ENCODE measurements around the gene AFP. TPM values are rescaled to one million over a fixed set of nuclear protein-coding genes. Genes with fewer than 3 reads are reported as not detected.

The AFP gene
- total RNA-seq, 1 experiment from 2014 or later, result 0.40 TPM

- H3K4me1 ChIP-seq (ENCODE audit: insufficient read depth, low read length), result peaks cover 11% of the 10 kb centered on the region; the same call in 1 of the 2 replicates
- no peak overlapping the region for H3K4me3 ChIP-seq (ENCODE audit: low read length)
- H3K9ac ChIP-seq (ENCODE audit: low read length), result no peak overlapping the region
- H3K79me2 ChIP-seq (ENCODE audit: low read length), result no peaks in the 10 kb centered on the region
- H3K9me3 ChIP-seq (ENCODE audit: low read length), result no peaks in the 10 kb centered on the region
- no peaks in the 10 kb centered on the region for H3F3A ChIP-seq (ENCODE audit: low read length, unreplicated experiment)
- DNase-seq (no peak), ATAC-seq (no peak)
- no TSS peak for BruUV-seq (replicated peaks)
- no peak overlapping the region for H2AFZ ChIP-seq (ENCODE audit: low read length)
- no peaks in the 10 kb centered on the region for H3K9me2 ChIP-seq (replicated peaks; ENCODE audit: low read length)
- H3K27me3 ChIP-seq (ENCODE audit: low read length), result peaks cover 30% of the 10 kb centered on the region
- intact Hi-C loops (cut with micrococcal nuclease), result no loop called here
- TF ChIP-seq EZH2phosphoT487 (IDR thresholded peaks at IDR 0.05; ENCODE audit: borderline replicate concordance, low read length), result no peak
- TF ChIP-seq CTCF (conservative IDR thresholded peaks at IDR 0.05; ENCODE audit: low read depth, low read length), result no peak
- TF ChIP-seq EZH2 (IDR thresholded peaks at IDR 0.05; ENCODE audit: low read length, unreplicated experiment), result no peak
- CTCF ChIA-PET, result no interaction called here
- H4K20me1 ChIP-seq (ENCODE audit: low read length), result no peaks in the 10 kb centered on the region
- no peak overlapping the region for H3K27ac ChIP-seq (ENCODE audit: low read length)
- POLR2A ChIA-PET (ENCODE audit: unreplicated experiment), result no interaction called here
- H3K4me2 ChIP-seq (ENCODE audit: low read length), result no peak overlapping the region
- no peaks in the 10 kb centered on the region for H3K36me3 ChIP-seq (ENCODE audit: low read depth, low read length)
Measured at GRCh38 chr4:73451404-73451803, 15.4 kb downstream of the AFP start.

- intact Hi-C loops (cut with micrococcal nuclease), result no loop called here
- Histone ChIP-seq H3K9me3 (ENCODE audit: low read length) (no peaks in the 10 kb centered on the region), H3F3A (ENCODE audit: low read length, unreplicated experiment) (no peaks in the 10 kb centered on the region), H3K27ac (ENCODE audit: low read length) (no peak overlapping the region), H2AFZ (ENCODE audit: low read length) (no peak overlapping the region), H3K4me1 (ENCODE audit: insufficient read depth, low read length) (peaks cover 11% of the 10 kb centered on the region; the same call in 1 of the 2 replicates), H4K20me1 (ENCODE audit: low read length) (no peaks in the 10 kb centered on the region), H3K9me2 (replicated peaks; ENCODE audit: low read length) (no peaks in the 10 kb centered on the region), H3K27me3 (ENCODE audit: low read length) (peaks cover 36% of the 10 kb centered on the region), H3K36me3 (ENCODE audit: low read depth, low read length) (no peaks in the 10 kb centered on the region), H3K4me2 (ENCODE audit: low read length) (no peak overlapping the region), H3K9ac (ENCODE audit: low read length) (no peak overlapping the region), H3K79me2 (ENCODE audit: low read length) (no peaks in the 10 kb centered on the region), H3K4me3 (ENCODE audit: low read length) (no peak overlapping the region)
- ATAC-seq (no peak), DNase-seq (no peak)
- no TSS peak for BruUV-seq (replicated peaks)
- CTCF ChIA-PET, result no interaction called here
- POLR2A ChIA-PET (ENCODE audit: unreplicated experiment), result no interaction called here
- TF ChIP-seq EZH2 (IDR thresholded peaks at IDR 0.05; ENCODE audit: low read length, unreplicated experiment) (no peak), CTCF (conservative IDR thresholded peaks at IDR 0.05; ENCODE audit: low read depth, low read length) (no peak)
Measured at GRCh38 chr4:73451981-73452747, 16.1 kb downstream of the AFP start.

- Histone ChIP-seq H3K9ac (ENCODE audit: low read length) (no peak overlapping the region), H3K9me2 (replicated peaks; ENCODE audit: low read length) (no peaks in the 10 kb centered on the region), H3K27ac (ENCODE audit: low read length) (no peak overlapping the region), H3K27me3 (ENCODE audit: low read length) (peaks cover 38% of the 10 kb centered on the region), H3K79me2 (ENCODE audit: low read length) (no peaks in the 10 kb centered on the region), H3K9me3 (ENCODE audit: low read length) (no peaks in the 10 kb centered on the region), H3K4me1 (ENCODE audit: insufficient read depth, low read length) (peaks cover 11% of the 10 kb centered on the region; the same call in 1 of the 2 replicates), H3K4me3 (ENCODE audit: low read length) (no peak overlapping the region), H3F3A (ENCODE audit: low read length, unreplicated experiment) (no peaks in the 10 kb centered on the region), H3K4me2 (ENCODE audit: low read length) (no peak overlapping the region), H2AFZ (ENCODE audit: low read length) (no peak overlapping the region), H3K36me3 (ENCODE audit: low read depth, low read length) (no peaks in the 10 kb centered on the region), H4K20me1 (ENCODE audit: low read length) (no peaks in the 10 kb centered on the region)
- BruUV-seq (replicated peaks), result no TSS peak
- ATAC-seq (no peak), DNase-seq (no peak)
- ChIA-PET POLR2A (ENCODE audit: unreplicated experiment) (no interaction called here), CTCF (no interaction called here)
- TF ChIP-seq CTCF (conservative IDR thresholded peaks at IDR 0.05; ENCODE audit: low read depth, low read length) (no peak), EZH2 (IDR thresholded peaks at IDR 0.05; ENCODE audit: low read length, unreplicated experiment) (no peak), EZH2phosphoT487 (IDR thresholded peaks at IDR 0.05; ENCODE audit: borderline replicate concordance, low read length) (no peak)
- intact Hi-C loops (cut with micrococcal nuclease), result no loop called here
Measured at GRCh38 chr4:73452953-73453700, 17.1 kb downstream of the AFP start.

Measured in PC-3 (cell line).